Stimulated activated memory B cell treated with anti-CD40 and anti-IgM and Interleukin-4, amounts not matched to agents 10 μg/mL and 1 μg/mL and 100 μg/mL, for 72 hours (primary cell): Measurements from ENCODE around the gene GLB1L3.
A peak's percentile ranks its signal among the peaks of the same experiment; 100 is the strongest.
"Not testable (repeated sequence)": the region's sequence is repeated elsewhere in the genome, so short reads cannot be mapped to it uniquely, and the experiment has no call there.

ENCODE experiments used
- ATAC-seq: fragments of 150-1000 bp; cut with Tn5 transposase; 2 replicates; pipeline ENCODE4 v1.10.0; 2021
- H3K27ac Mint-ChIP-seq: one replicate; pipeline ENCODE4 v1.8.0; 2022; ENCODE audit warnings: mild to moderate bottlenecking, mixed read lengths
- H3K27me3 Mint-ChIP-seq: one replicate; pipeline ENCODE4 v1.8.0; 2022; ENCODE audit warnings: mixed read lengths
- H3K36me3 Mint-ChIP-seq: one replicate; pipeline ENCODE4 v1.8.0; 2022; ENCODE audit warnings: mixed read lengths
- H3K4me1 Mint-ChIP-seq: one replicate; pipeline ENCODE4 v1.8.0; 2022; ENCODE audit warnings: mixed read lengths
- H3K4me3 Mint-ChIP-seq: one replicate; pipeline ENCODE4 v1.8.0; 2022; ENCODE audit warnings: mild to moderate bottlenecking, moderate library complexity, mixed read lengths
- H3K9me3 Mint-ChIP-seq: one replicate; pipeline ENCODE4 v1.8.0; 2022; ENCODE audit warnings: mixed read lengths

GLB1L3 gene

GRCh38 chr11:134244593-134244992 is 31.6 kb upstream of the GLB1L3 start:
- no peaks in the 10 kb centered on the region for H3K4me1 Mint-ChIP-seq
- ATAC-seq = peak; percentile 69
- H3K27me3 Mint-ChIP-seq = no peaks in the 10 kb centered on the region
- peaks cover 53% of the 10 kb centered on the region for H3K36me3 Mint-ChIP-seq
- H3K4me3 Mint-ChIP-seq = no peak overlapping the region
- no peak overlapping the region for H3K27ac Mint-ChIP-seq
- H3K9me3 Mint-ChIP-seq = no peaks in the 10 kb centered on the region

GRCh38 chr11:134245434-134245833 is 30.7 kb upstream of the GLB1L3 start:
- Mint-ChIP-seq H3K36me3 (peaks cover 53% of the 10 kb centered on the region), H3K4me3 (no peak overlapping the region), H3K27ac (no peak overlapping the region), H3K27me3 (no peaks in the 10 kb centered on the region), H3K4me1 (no peaks in the 10 kb centered on the region), H3K9me3 (no peaks in the 10 kb centered on the region)
- no peak for ATAC-seq

- ATAC-seq = no peak
- Mint-ChIP-seq H3K27ac (no peak overlapping the region), H3K27me3 (no peaks in the 10 kb centered on the region), H3K4me3 (no peak overlapping the region), H3K4me1 (no peaks in the 10 kb centered on the region), H3K9me3 (no peaks in the 10 kb centered on the region), H3K36me3 (peaks cover 53% of the 10 kb centered on the region)
These were observed 30.1 kb upstream of the GLB1L3 start for GRCh38 chr11:134246100-134246499.

GRCh38 chr11:134246678-134247077 is 29.5 kb upstream of the GLB1L3 start:
- peaks cover 53% of the 10 kb centered on the region for H3K36me3 Mint-ChIP-seq
- H3K27ac Mint-ChIP-seq = no peak overlapping the region
- no peaks in the 10 kb centered on the region for H3K27me3 Mint-ChIP-seq
- no peaks in the 10 kb centered on the region for H3K9me3 Mint-ChIP-seq
- peaks cover under 1% of the 10 kb centered on the region for H3K4me1 Mint-ChIP-seq
- H3K4me3 Mint-ChIP-seq = no peak overlapping the region
- ATAC-seq = no peak

GRCh38 chr11:134248910-134249480 is 27.2 kb upstream of the GLB1L3 start:
- Mint-ChIP-seq H3K4me3 (no peak overlapping the region), H3K36me3 (peaks cover 36% of the 10 kb centered on the region), H3K27me3 (no peaks in the 10 kb centered on the region), H3K27ac (no peak overlapping the region), H3K4me1 (peaks cover 17% of the 10 kb centered on the region), H3K9me3 (no peaks in the 10 kb centered on the region)
- no peak for ATAC-seq

- Mint-ChIP-seq H3K27ac (no peak overlapping the region), H3K36me3 (peaks cover 33% of the 10 kb centered on the region), H3K4me3 (no peak overlapping the region), H3K27me3 (no peaks in the 10 kb centered on the region), H3K4me1 (peaks cover 26% of the 10 kb centered on the region), H3K9me3 (no peaks in the 10 kb centered on the region)
- ATAC-seq = no peak
These were observed 25.9 kb upstream of the GLB1L3 start for GRCh38 chr11:134250246-134250645.

GRCh38 chr11:134250675-134251074 is 25.5 kb upstream of the GLB1L3 start:
- Mint-ChIP-seq H3K36me3 (peaks cover 33% of the 10 kb centered on the region), H3K9me3 (no peaks in the 10 kb centered on the region), H3K4me1 (peaks cover 29% of the 10 kb centered on the region), H3K27ac (no peak overlapping the region), H3K4me3 (no peak overlapping the region), H3K27me3 (no peaks in the 10 kb centered on the region)
- no peak for ATAC-seq

- Mint-ChIP-seq H3K4me3 (peak overlapping the region; percentile 95), H3K36me3 (peaks cover 18% of the 10 kb centered on the region), H3K4me1 (peaks cover 34% of the 10 kb centered on the region), H3K9me3 (no peaks in the 10 kb centered on the region), H3K27ac (peak overlapping the region; percentile 92), H3K27me3 (no peaks in the 10 kb centered on the region)
- ATAC-seq = peak; percentile 49
These were observed 23.6 kb upstream of the GLB1L3 start for GRCh38 chr11:134252346-134253187.

- no peaks in the 10 kb centered on the region for H3K9me3 Mint-ChIP-seq
- H3K36me3 Mint-ChIP-seq = peaks cover 15% of the 10 kb centered on the region
- H3K27ac Mint-ChIP-seq = peak within 1 kb of the TSS; percentile 92
- H3K4me1 Mint-ChIP-seq = peaks cover 34% of the 10 kb centered on the region
- H3K27me3 Mint-ChIP-seq = no peaks in the 10 kb centered on the region
- peak within 1 kb of the TSS; percentile 95 for H3K4me3 Mint-ChIP-seq
- ATAC-seq = peak; percentile 100
These were observed 22.8 kb upstream of the GLB1L3 start, which contains the start of the genes ACAD8 and THYN1 for GRCh38 chr11:134253188-134253993. TSS of gene ACAD8 (plus strand) at chr11:134253568. CDS start at chr11:134253601, 33 bp downstream. TSS of gene THYN1 (minus strand) at chr11:134253352. CDS start at chr11:134252882, 470 bp downstream.

GRCh38 chr11:134254433-134255183 is 21.6 kb upstream of the GLB1L3 start:
- no peaks in the 10 kb centered on the region for H3K27me3 Mint-ChIP-seq

GRCh38 chr11:134255184-134255561 is 21.0 kb upstream of the GLB1L3 start:
- not testable (repeated sequence) for H3K27me3 Mint-ChIP-seq, H3K9me3 Mint-ChIP-seq, H3K27ac Mint-ChIP-seq, ATAC-seq, H3K4me3 Mint-ChIP-seq
- H3K4me1 Mint-ChIP-seq = peaks cover 34% of the 10 kb centered on the region
- H3K36me3 Mint-ChIP-seq = peaks cover 20% of the 10 kb centered on the region

More at GRCh38 chr11:134254433-134255183, 21.6 kb upstream of the GLB1L3 start:
- Mint-ChIP-seq H3K36me3 (peaks cover 15% of the 10 kb centered on the region), H3K4me3 (peak overlapping the region; percentile 95), H3K27ac (peak overlapping the region; percentile 92), H3K4me1 (peaks cover 34% of the 10 kb centered on the region), H3K9me3 (no peaks in the 10 kb centered on the region)
- no peak for ATAC-seq

GRCh38 chr11:134257101-134257500 is 19.1 kb upstream of the GLB1L3 start:
- Mint-ChIP-seq H3K4me3 (no peak overlapping the region), H3K36me3 (peaks cover 32% of the 10 kb centered on the region), H3K4me1 (peaks cover 36% of the 10 kb centered on the region), H3K27me3 (no peaks in the 10 kb centered on the region), H3K9me3 (no peaks in the 10 kb centered on the region), H3K27ac (no peak overlapping the region)
- ATAC-seq = no peak

- no peak overlapping the region for H3K27ac Mint-ChIP-seq
- H3K9me3 Mint-ChIP-seq = no peaks in the 10 kb centered on the region
- H3K27me3 Mint-ChIP-seq = no peaks in the 10 kb centered on the region
- peaks cover 25% of the 10 kb centered on the region for H3K4me1 Mint-ChIP-seq
- no peak for ATAC-seq
- no peak overlapping the region for H3K4me3 Mint-ChIP-seq
- peaks cover 42% of the 10 kb centered on the region for H3K36me3 Mint-ChIP-seq
These were observed 17.6 kb upstream of the GLB1L3 start for GRCh38 chr11:134258577-134258976.

GRCh38 chr11:134260503-134260902 is 15.7 kb upstream of the GLB1L3 start:
- no peak overlapping the region for H3K4me3 Mint-ChIP-seq
- no peaks in the 10 kb centered on the region for H3K27me3 Mint-ChIP-seq
- H3K36me3 Mint-ChIP-seq = peaks cover 45% of the 10 kb centered on the region
- ATAC-seq = no peak
- peak overlapping the region; percentile 16 for H3K27ac Mint-ChIP-seq
- no peaks in the 10 kb centered on the region for H3K9me3 Mint-ChIP-seq
- H3K4me1 Mint-ChIP-seq = peaks cover 13% of the 10 kb centered on the region

- H3K36me3 Mint-ChIP-seq = peaks cover 45% of the 10 kb centered on the region
- peaks cover 9% of the 10 kb centered on the region for H3K4me1 Mint-ChIP-seq
- no peak for ATAC-seq
- no peak overlapping the region for H3K4me3 Mint-ChIP-seq
- no peaks in the 10 kb centered on the region for H3K9me3 Mint-ChIP-seq
- no peaks in the 10 kb centered on the region for H3K27me3 Mint-ChIP-seq
- no peak overlapping the region for H3K27ac Mint-ChIP-seq
These were observed 15.2 kb upstream of the GLB1L3 start for GRCh38 chr11:134260983-134261382.
